Aorta (tissue), 5 donors: Measurements from ENCODE around the gene BTBD1. TPM values are rescaled to one million over a fixed set of nuclear protein-coding genes. Genes with fewer than 3 reads are reported as not detected.
A peak's percentile ranks its signal among the peaks of the same experiment; 100 is the strongest.

Source experiments
- ATAC-seq: fragments of 200-7000 bp; cut with Tn5 transposase; one replicate; pipeline ENCODE4 v1.9.1; 2022; ENCODE audit warnings: moderate library complexity; ENCODE audit not compliant: low FRiP score
- DNase-seq, 2 donors: peaks; one replicate each; pipeline ENCODE4 v3.0.0-alpha.2; 2020
- H3K27ac ChIP-seq, 2 donors: one replicate each; pipeline ENCODE4 v1.5.1; 2013; ENCODE audit warnings: low read length in 2 of 2, mild to moderate bottlenecking in 2 of 2, moderate library complexity in 2 of 2, control low read depth in 1 of 2, inconsistent platforms in 1 of 2, low read depth in 1 of 2
- H3K27me3 ChIP-seq, 2 donors: one replicate each; pipeline ENCODE4 v1.6.1; 2013; ENCODE audit warnings: control low read depth in 1 of 2, low read length in 1 of 2, mild to moderate bottlenecking in 1 of 2, moderate library complexity in 1 of 2; ENCODE audit not compliant: insufficient read depth in 2 of 2, control insufficient read depth in 1 of 2
- H3K36me3 ChIP-seq, 2 donors: one replicate each; pipeline ENCODE4 v1.6.1; 2013; ENCODE audit warnings: control low read depth in 1 of 2, low read length in 1 of 2, mild to moderate bottlenecking in 1 of 2; ENCODE audit not compliant: insufficient read depth in 2 of 2, control insufficient read depth in 1 of 2
- H3K4me1 ChIP-seq, 2 donors: one replicate each; pipeline ENCODE4 v1.6.1; 2013; ENCODE audit warnings: low read length in 2 of 2, control low read depth in 1 of 2, mild to moderate bottlenecking in 1 of 2, moderate library complexity in 1 of 2; ENCODE audit not compliant: insufficient read depth in 2 of 2, control insufficient read depth in 1 of 2
- H3K4me3 ChIP-seq, 2 donors: one replicate each; pipeline ENCODE4 v1.5.1; 2013; ENCODE audit warnings: low read length in 2 of 2, control low read depth in 1 of 2, mild to moderate bottlenecking in 1 of 2
- H3K9me3 ChIP-seq: one replicate; pipeline ENCODE4 v1.6.1; 2013; ENCODE audit warnings: mild to moderate bottlenecking, low read length; ENCODE audit not compliant: control insufficient read depth
- WGBS, 2 donors: extraction: QIAGEN DNeasy Blood & Tissue Kit; methylation state at CpG; one replicate each; pipeline ENCODE4 v1.1.7; 2013; 5-methylcytosine and 5-hydroxymethylcytosine counted together
- intact Hi-C, 2 donors: fragments of 100-400 bp; cut with DNase I; formaldehyde crosslinking; loops; one replicate each; pipeline versions ENCODE4 v1.14.2 to v1.15.0; 2022
- polyA plus RNA-seq, 2 donors: library from polyadenylated mRNA; stranded (reverse); fragments of 200-250 nt; gene quantifications; one replicate each; pipeline ENCODE4 v1.2.3, GENCODE V29; 2013
- total RNA-seq, 2 donors: library from RNA; stranded (reverse); fragmentation: NEBNext Ultra II Directional; extraction: Animal tissue kit (Norgen Biotek cat#: 25700); gene quantifications; one replicate each; pipeline ENCODE4 v1.2.1, GENCODE V29; 2021
- donor health status: healthy with polysubstance abuse.
- donor health status: Bipolar disorder and iron deficiency.
- donor health status: DM: no; HTN: no; CAD: no.
- donor health status: DM: no; HTN: no; CAD: no.
- donor health status: DM: yes; HTN: yes; CAD: no.

BTBD1 gene
- total and polyA plus RNA-seq, 4 donors = 21.0 to 47.8 (median 35.2) TPM

- WGBS, 2 donors = 81 to 84% methylated on average over 2 of the region's 2 CpGs
- H3K4me3 ChIP-seq = no peak overlapping the region
- H3K27ac ChIP-seq = no peak overlapping the region
- no peaks in the 10 kb centered on the region for H3K9me3 ChIP-seq
- no peaks in the 10 kb centered on the region for H3K27me3 ChIP-seq
- H3K4me1 ChIP-seq = no peaks in the 10 kb centered on the region
- no peak for ATAC-seq
- DNase-seq = no peak
- peaks cover 0 to 2% of the 10 kb centered on the region in 2 donors for H3K36me3 ChIP-seq
- intact Hi-C loops = loop anchor here in 1 of 2 donors (10.0 kb wide), 1 partner anchor 186 kb away; the partner anchor contains the start of gene HDGFL3
These were observed 48.6 kb downstream of the BTBD1 start for GRCh38 chr15:83018436-83018835.

- 73 to 77% methylated on average over 5 of the region's 5 CpGs for WGBS, 2 donors
- intact Hi-C loops = loop anchor here in 1 of 2 donors (10.0 kb wide), 1 partner anchor 188 kb away; the partner anchor contains the start of gene HDGFL3
These were observed 50.1 kb downstream of the BTBD1 start for GRCh38 chr15:83016906-83017305.

GRCh38 chr15:83015361-83015760 is 51.7 kb downstream of the BTBD1 start:
- ATAC-seq (no peak), DNase-seq (no peak)
- no peak overlapping the region for H3K4me3 ChIP-seq
- intact Hi-C loops = loop anchor here in 1 of 2 donors (10.0 kb wide), 1 partner anchor 189 kb away; the partner anchor contains the start of gene HDGFL3
- 33 to 36% methylated on average over 4 of the region's 4 CpGs for WGBS, 2 donors
- no peaks in the 10 kb centered on the region for H3K9me3 ChIP-seq
- peaks cover 0 to 2% of the 10 kb centered on the region in 2 donors for H3K36me3 ChIP-seq
- H3K27me3 ChIP-seq = no peaks in the 10 kb centered on the region
- H3K4me1 ChIP-seq = peaks cover 0 to 2% of the 10 kb centered on the region in 2 donors
- no peak overlapping the region for H3K27ac ChIP-seq

More at GRCh38 chr15:83016906-83017305, 50.1 kb downstream of the BTBD1 start:
- DNase-seq = no peak
- no peaks in the 10 kb centered on the region for H3K27me3 ChIP-seq
- no peak overlapping the region for H3K27ac ChIP-seq
- no peak for ATAC-seq
- H3K36me3 ChIP-seq = peaks cover 0 to 2% of the 10 kb centered on the region in 2 donors
- no peaks in the 10 kb centered on the region for H3K9me3 ChIP-seq
- no peaks in the 10 kb centered on the region for H3K4me1 ChIP-seq
- no peak overlapping the region for H3K4me3 ChIP-seq

GRCh38 chr15:83014205-83014653 is 52.8 kb downstream of the BTBD1 start:
- no peak overlapping the region for H3K27ac ChIP-seq

GRCh38 chr15:83012636-83013035 is 54.4 kb downstream of the BTBD1 start:
- intact Hi-C loops = loop anchor here in 1 of 2 donors (5.0 to 10.0 kb wide), 2 partner anchors 55 to 192 kb away; partner anchors contain the start of genes BTBD1 and HDGFL3
- H3K36me3 ChIP-seq = peaks cover 0 to 2% of the 10 kb centered on the region in 2 donors
- DNase-seq (no peak), ATAC-seq (no peak)
- no peaks in the 10 kb centered on the region for H3K27me3 ChIP-seq
- no peaks in the 10 kb centered on the region for H3K9me3 ChIP-seq
- H3K4me3 ChIP-seq = no peak overlapping the region
- peaks cover 0 to 4% of the 10 kb centered on the region in 2 donors for H3K4me1 ChIP-seq
- WGBS, 2 donors = 95 to 96% methylated on average over 6 of the region's 6 CpGs
- H3K27ac ChIP-seq = no peak overlapping the region

More at GRCh38 chr15:83014205-83014653, 52.8 kb downstream of the BTBD1 start:
- ATAC-seq = no peak
- no peaks in the 10 kb centered on the region for H3K9me3 ChIP-seq
- DNase-seq = no peak
- H3K36me3 ChIP-seq = no peaks in the 10 kb centered on the region
- no peak overlapping the region for H3K4me3 ChIP-seq
- 60 to 65% methylated on average over 5 of the region's 5 CpGs for WGBS, 2 donors
- intact Hi-C loops = loop anchor here in 1 of 2 donors (5.0 to 10.0 kb wide), 2 partner anchors 53 to 191 kb away; partner anchors contain the start of genes BTBD1 and HDGFL3
- peaks cover 0 to 4% of the 10 kb centered on the region in 2 donors for H3K4me1 ChIP-seq
- H3K27me3 ChIP-seq = no peaks in the 10 kb centered on the region

- DNase-seq = no peak
- Histone ChIP-seq H3K36me3 (peaks cover 2 to 4% of the 10 kb centered on the region in 2 donors), H3K27me3 (no peaks in the 10 kb centered on the region), H3K4me3 (no peak overlapping the region), H3K4me1 (peaks cover 0 to 4% of the 10 kb centered on the region in 2 donors), H3K27ac (no peak overlapping the region), H3K9me3 (no peaks in the 10 kb centered on the region)
- WGBS, 2 donors = 59% methylated on average over 9 of the region's 9 CpGs
- intact Hi-C loops = loop anchor here in 1 of 2 donors (5.0 to 10.0 kb wide), 2 partner anchors 55 to 193 kb away; partner anchors contain the start of genes BTBD1 and HDGFL3
- no peak for ATAC-seq
These were observed 55.0 kb downstream of the BTBD1 start for GRCh38 chr15:83012076-83012426.

GRCh38 chr15:83011271-83012075 is 55.6 kb downstream of the BTBD1 start, which contains the start of gene C15orf40:
Gene C15orf40, minus strand, starts transcription at chr15:83011639. Its CDS starts 32 bp downstream, at chr15:83011607.
- intact Hi-C loops = loop anchor here in 1 of 2 donors (2.0 to 10.0 kb wide), 3 partner anchors 25 to 193 kb away; partner anchors contain the start of genes BTBD1, HDGFL3 and RAMAC
- WGBS, 2 donors = 1 to 2% methylated on average over 54 to 64 of the region's 64 CpGs
- peak; percentile 99 for ATAC-seq

GRCh38 chr15:83010709-83011270 is 56.3 kb downstream of the BTBD1 start:
- Histone ChIP-seq H3K4me3 (peak overlapping the region; percentile 69 to 97), H3K9me3 (no peaks in the 10 kb centered on the region), H3K27me3 (no peaks in the 10 kb centered on the region), H3K36me3 (peaks cover 2 to 9% of the 10 kb centered on the region in 2 donors), H3K27ac (peak overlapping the region in 1 of 2 donors; percentile 34), H3K4me1 (peaks cover 0 to 4% of the 10 kb centered on the region in 2 donors)
- intact Hi-C loops = loop anchor here in 1 of 2 donors (2.0 to 10.0 kb wide), 3 partner anchors 24 to 194 kb away; partner anchors contain the start of genes BTBD1, HDGFL3 and RAMAC
- 6 to 7% methylated on average over 15 of the region's 15 CpGs for WGBS, 2 donors
- ATAC-seq (peak; percentile 92), DNase-seq (peak; percentile 84 to 90)

More at GRCh38 chr15:83011271-83012075, 55.6 kb downstream of the BTBD1 start, which contains the start of gene C15orf40:
- Histone ChIP-seq H3K36me3 (peaks cover 2 to 9% of the 10 kb centered on the region in 2 donors), H3K4me1 (peaks cover 0 to 4% of the 10 kb centered on the region in 2 donors), H3K27me3 (no peaks in the 10 kb centered on the region), H3K27ac (peak within 1 kb of the TSS in 1 of 2 donors; percentile 34), H3K4me3 (peak within 1 kb of the TSS; percentile 69 to 97), H3K9me3 (no peaks in the 10 kb centered on the region)
- DNase-seq = peak; percentile 94 to 96
